RCC 7860 (cell line): ENCODE results near the gene RTCA.
A peak's percentile ranks its signal among the peaks of the same experiment; 100 is the strongest.
"Not testable (repeated sequence)": the region's sequence is repeated elsewhere in the genome, so short reads cannot be mapped to it uniquely, and the experiment has no call there.

ENCODE experiments used
- DNase-seq: peaks from one replicate; pipeline ENCODE4 v3.0.0-alpha.2; 2015; ENCODE audit warnings: low spot score
- FAIRE-seq: peaks from 2 replicates; lab custom pipeline; 2012; peaks lifted over from hg19 to GRCh38; lab: Jason Lieb, UNC

Gene RTCA

GRCh38 chr1:100265931-100266740 is at the start of gene RTCA:
TSS of gene RTCA (plus strand) at chr1:100266216. CDS start at chr1:100266376, 160 bp downstream.
- no peak for FAIRE-seq
- DNase-seq: peak; percentile 90

GRCh38 chr1:100217834-100218233 is 48.2 kb upstream of the RTCA start:
- no peak for DNase-seq
- FAIRE-seq: no peak

- FAIRE-seq (no peak), DNase-seq (no peak)
These were observed 46.6 kb upstream of the RTCA start for GRCh38 chr1:100219457-100219856.

DNA sequence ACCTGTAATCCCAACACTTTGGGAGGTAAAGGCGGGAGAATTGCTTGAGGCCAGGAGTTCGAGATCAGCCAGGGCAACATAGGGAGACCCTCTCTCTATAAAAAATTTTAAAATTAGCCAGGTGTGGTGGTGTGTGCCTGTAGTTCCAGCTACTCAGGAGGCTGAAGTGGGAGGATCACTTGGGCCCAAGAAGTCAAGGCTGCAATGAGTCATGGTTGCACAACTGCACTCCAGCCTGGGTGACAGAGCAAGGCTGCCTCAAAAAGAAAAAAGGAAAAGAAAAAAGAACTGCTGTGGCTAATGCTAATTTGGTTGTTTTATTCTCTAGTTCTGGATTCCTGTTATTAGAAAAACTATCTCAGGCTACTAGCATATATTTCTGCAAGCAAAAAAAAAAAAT is 46.1 kb upstream of the RTCA start:
- DNase-seq (no peak), FAIRE-seq (no peak)

DNA sequence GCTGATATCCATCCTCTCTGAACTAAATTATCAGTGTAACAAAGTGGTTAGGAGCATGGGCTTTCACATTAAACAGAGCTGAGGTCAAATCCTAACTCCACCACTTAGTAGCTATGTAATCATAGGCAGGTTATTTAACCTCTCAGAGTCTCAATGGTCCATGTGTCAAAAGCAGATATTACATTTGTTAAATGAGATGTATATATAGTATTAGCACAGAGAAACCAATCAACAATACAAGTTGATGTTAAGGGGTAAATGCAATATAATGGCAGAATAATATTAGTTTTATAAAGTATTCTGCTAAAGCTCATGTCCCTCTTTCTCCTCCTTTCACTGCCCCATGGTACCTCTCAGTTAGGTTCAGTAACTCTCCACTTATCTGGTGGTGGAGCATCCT is 43.6 kb upstream of the RTCA start:
- FAIRE-seq (no peak), DNase-seq (no peak)

GRCh38 chr1:100229681-100230443 is 36.2 kb upstream of the RTCA start:
- DNase-seq (no peak), FAIRE-seq (no peak)

GRCh38 chr1:100230765-100231164 is 35.3 kb upstream of the RTCA start:
- no peak for DNase-seq

DNA sequence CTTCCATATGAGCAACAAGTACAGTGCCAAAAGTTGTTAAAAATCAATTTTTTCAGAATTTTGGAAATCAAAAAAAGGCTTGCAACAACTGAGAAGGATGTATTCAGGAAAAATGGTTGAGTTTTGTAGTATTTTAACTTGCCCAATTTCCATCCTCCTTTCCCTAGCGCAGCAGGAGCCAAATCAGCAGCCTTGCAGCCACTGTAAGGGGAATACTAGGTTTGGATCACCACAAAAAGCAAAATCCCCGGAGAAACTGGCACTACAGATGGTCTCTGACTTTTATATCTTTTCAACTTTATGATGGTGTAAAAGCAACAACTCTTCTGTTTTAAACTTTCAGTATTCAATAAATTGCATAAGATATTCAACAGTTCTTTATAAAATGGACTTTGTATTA is 34.3 kb upstream of the RTCA start:
- FAIRE-seq: no peak

More at GRCh38 chr1:100230765-100231164, 35.3 kb upstream of the RTCA start:
- FAIRE-seq: no peak

GRCh38 chr1:100232156-100232555 is 33.9 kb upstream of the RTCA start:
- FAIRE-seq: no peak
- no peak for DNase-seq

More for the DNA sequence above, 34.3 kb upstream of the RTCA start:
- no peak for DNase-seq

DNA sequence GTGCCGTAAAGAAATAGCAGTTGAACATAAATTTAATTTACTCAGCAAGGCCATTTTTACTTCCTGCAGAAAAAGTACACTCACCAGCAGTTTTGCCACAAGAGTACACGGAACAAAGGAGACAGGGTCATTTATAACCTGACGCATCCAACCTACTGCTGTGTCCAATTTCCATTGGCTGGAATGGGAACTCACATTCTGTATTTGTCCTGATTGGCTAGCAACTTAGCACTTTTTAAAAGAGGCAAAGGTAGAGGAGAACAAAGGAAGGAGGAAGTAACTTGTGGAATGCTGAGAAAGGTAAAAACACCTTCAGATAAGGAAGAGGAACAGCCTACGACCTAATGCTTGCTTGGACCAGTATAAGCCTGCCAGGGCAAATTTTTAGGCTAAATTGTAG is 32.5 kb upstream of the RTCA start:
- not testable (repeated sequence) for FAIRE-seq, DNase-seq

DNA sequence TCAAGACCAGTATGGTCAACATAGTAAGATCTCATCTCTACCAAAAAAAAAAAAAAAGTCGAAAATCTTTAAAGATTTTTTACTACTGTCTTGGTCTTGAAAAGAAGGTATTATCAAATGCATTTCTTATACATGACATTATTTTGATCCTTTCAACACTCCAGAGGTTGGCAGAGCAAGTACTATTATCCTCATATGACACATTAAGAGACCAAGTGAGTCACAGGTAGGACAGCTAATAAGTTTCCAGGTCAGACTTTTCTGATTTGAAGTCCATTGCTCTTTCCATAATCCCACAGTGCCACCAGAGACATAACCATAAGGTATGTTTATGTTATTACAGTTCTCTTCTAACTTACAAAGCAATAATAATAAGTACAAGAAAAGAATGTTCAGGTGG is 31.6 kb upstream of the RTCA start:
- no peak for DNase-seq
- peak; percentile 4 for FAIRE-seq

DNA sequence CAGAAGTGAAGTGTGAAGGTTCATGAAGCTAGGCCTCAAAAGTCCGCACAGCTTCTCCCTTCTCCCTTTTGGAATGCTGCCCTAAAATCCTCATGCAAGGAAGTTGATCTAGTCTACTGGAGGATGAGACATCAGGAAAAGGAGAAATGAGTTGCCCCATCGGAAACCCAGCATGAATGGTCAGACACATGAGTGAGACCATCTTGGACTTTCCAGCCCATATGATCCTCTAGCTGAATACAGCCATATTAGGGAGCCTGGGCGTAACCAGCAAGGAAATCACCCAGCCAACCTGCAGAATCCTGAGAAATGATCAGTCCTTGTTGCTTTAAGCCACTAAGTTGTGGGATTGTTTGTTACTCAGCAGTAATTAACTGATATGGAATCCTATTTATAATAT is 28.9 kb upstream of the RTCA start:
- FAIRE-seq (no peak), DNase-seq (no peak)

GRCh38 chr1:100239961-100240360 is 26.1 kb upstream of the RTCA start:
- no peak for FAIRE-seq

DNA sequence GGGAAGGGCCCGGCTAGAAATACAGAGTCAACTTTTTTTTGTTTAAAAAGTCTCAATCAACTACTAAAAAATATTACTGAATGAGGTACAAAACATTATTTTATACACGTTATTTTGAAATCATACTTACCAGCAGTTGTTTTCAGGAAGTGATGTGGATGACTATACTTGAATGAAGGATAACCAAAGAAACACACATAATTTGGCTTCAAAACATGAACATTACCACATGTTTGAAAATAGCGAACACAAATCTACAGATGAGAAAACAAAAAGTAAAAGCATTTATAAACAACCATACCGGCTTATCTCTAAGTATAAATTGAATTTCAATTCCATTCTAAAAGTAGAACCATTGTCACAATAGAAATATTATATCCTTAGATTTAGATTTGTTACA is 25.4 kb upstream of the RTCA start:
- DNase-seq: no peak
- no peak for FAIRE-seq

More at GRCh38 chr1:100239961-100240360, 26.1 kb upstream of the RTCA start:
- no peak for DNase-seq

GRCh38 chr1:100246738-100247137 is 19.3 kb upstream of the RTCA start:
- no peak for FAIRE-seq
- DNase-seq: no peak

GRCh38 chr1:100249155-100249536 is 16.9 kb upstream of the RTCA start:
- no peak for FAIRE-seq
- DNase-seq: no peak

- DNase-seq (peak; percentile 85), FAIRE-seq (peak; percentile 94)
These were observed 16.3 kb upstream of the RTCA start, which contains the start of gene DBT for GRCh38 chr1:100249537-100250257. TSS of gene DBT (minus strand) at chr1:100249834. CDS start at chr1:100249820, 14 bp downstream.

GRCh38 chr1:100250264-100250663 is 15.8 kb upstream of the RTCA start:
- FAIRE-seq (no peak), DNase-seq (no peak)

DNA sequence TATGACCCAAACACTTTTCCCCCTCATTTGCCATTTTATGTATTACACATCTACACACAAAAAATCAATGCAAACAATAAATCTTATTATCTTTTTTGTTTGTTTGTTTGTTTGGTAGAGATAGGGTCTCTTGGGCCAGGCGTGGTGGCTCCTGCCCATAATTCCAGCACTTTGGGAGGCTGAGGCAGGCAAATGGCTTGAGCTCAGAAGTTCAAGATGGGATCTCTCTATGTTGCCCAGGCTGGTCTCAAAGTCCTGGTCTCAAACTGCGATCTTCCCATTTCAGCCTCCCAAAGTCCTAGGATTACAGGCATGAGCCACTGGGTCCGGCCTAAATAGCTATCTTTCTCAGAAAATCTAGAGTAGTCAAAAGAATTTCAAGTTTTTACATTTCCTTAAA is 15.2 kb upstream of the RTCA start:
- DNase-seq (no peak), FAIRE-seq (no peak)

- DNase-seq: no peak
- no peak for FAIRE-seq
These were observed 13.1 kb upstream of the RTCA start for GRCh38 chr1:100252901-100253300.

- DNase-seq (no peak), FAIRE-seq (no peak)
These were observed 12.5 kb upstream of the RTCA start for GRCh38 chr1:100253552-100253951.
